Activated naive CD8-positive, alpha-beta T cell treated with anti-CD3 and anti-CD28 coated beads for 36 hours (primary cell): ENCODE measurements around the gene TSPAN32. TPM values are rescaled to one million over a fixed set of nuclear protein-coding genes. Genes with fewer than 3 reads are reported as not detected.
"Not testable (repeated sequence)": the region's sequence is repeated elsewhere in the genome, so short reads cannot be mapped to it uniquely, and the experiment has no call there.

Source experiments
- DNase-seq: peaks from one replicate; pipeline ENCODE4 v3.0.0; 2021
- H3K27ac Mint-ChIP-seq: one replicate; pipeline ENCODE4 v1.8.0; 2022; ENCODE audit warnings: mild to moderate bottlenecking, moderate library complexity, mixed read lengths
- H3K27me3 Mint-ChIP-seq: one replicate; pipeline ENCODE4 v1.8.0; 2022; ENCODE audit warnings: mild to moderate bottlenecking, mixed read lengths
- H3K36me3 Mint-ChIP-seq: one replicate; pipeline ENCODE4 v1.8.0; 2021; ENCODE audit warnings: mild to moderate bottlenecking, mixed read lengths
- H3K4me1 Mint-ChIP-seq: one replicate; pipeline ENCODE4 v1.8.0; 2021; ENCODE audit warnings: mixed read lengths
- H3K4me3 Mint-ChIP-seq: one replicate; pipeline ENCODE4 v1.8.0; 2022; ENCODE audit warnings: mild to moderate bottlenecking, moderate library complexity, mixed read lengths
- H3K9me3 Mint-ChIP-seq: one replicate; pipeline ENCODE4 v1.8.0; 2022; ENCODE audit warnings: mixed read lengths
- total RNA-seq, 2 experiments: library from RNA; stranded (reverse); gene quantifications; one replicate each; pipeline ENCODE4 v1.2.3, GENCODE V29; 2021

The TSPAN32 gene
- total RNA-seq, 2 experiments from 2014 or later, result 5.4 to 5.5 TPM

- Mint-ChIP-seq H3K36me3 (peaks cover 2% of the 10 kb centered on the region), H3K4me1 (peaks cover 9% of the 10 kb centered on the region), H3K27ac (no peak overlapping the region), H3K4me3 (no peak overlapping the region), H3K27me3 (peaks cover 5% of the 10 kb centered on the region), H3K9me3 (no peaks in the 10 kb centered on the region)
- DNase-seq, result no peak
Observed at GRCh38 chr11:2319791-2320472, 18.1 kb downstream of the TSPAN32 start.

- Mint-ChIP-seq H3K4me3 (no peak overlapping the region), H3K36me3 (peaks cover 2% of the 10 kb centered on the region), H3K4me1 (peaks cover 7% of the 10 kb centered on the region), H3K27ac (no peak overlapping the region), H3K27me3 (peaks cover 5% of the 10 kb centered on the region), H3K9me3 (no peaks in the 10 kb centered on the region)
- DNase-seq, result no peak
Observed at GRCh38 chr11:2320568-2321310, 18.9 kb downstream of the TSPAN32 start.

GRCh38 chr11:2321311-2321683 is 19.5 kb downstream of the TSPAN32 start:
- Mint-ChIP-seq H3K36me3 (peaks cover 2% of the 10 kb centered on the region), H3K27ac (no peak overlapping the region), H3K27me3 (peaks cover 5% of the 10 kb centered on the region), H3K4me1 (peaks cover 7% of the 10 kb centered on the region), H3K9me3 (no peaks in the 10 kb centered on the region), H3K4me3 (no peak overlapping the region)
- DNase-seq, result no peak

GRCh38 chr11:2325123-2325522 is 23.3 kb downstream of the TSPAN32 start:
- Mint-ChIP-seq H3K27ac (no peak overlapping the region), H3K27me3 (peaks cover 8% of the 10 kb centered on the region), H3K9me3 (no peaks in the 10 kb centered on the region), H3K4me3 (no peak overlapping the region), H3K36me3 (no peaks in the 10 kb centered on the region), H3K4me1 (peaks cover under 1% of the 10 kb centered on the region)
- DNase-seq, result no peak

GRCh38 chr11:2325719-2326118 is 23.9 kb downstream of the TSPAN32 start:
- Mint-ChIP-seq H3K4me3 (no peak overlapping the region), H3K4me1 (no peaks in the 10 kb centered on the region), H3K27ac (no peak overlapping the region), H3K9me3 (no peaks in the 10 kb centered on the region), H3K27me3 (peaks cover 10% of the 10 kb centered on the region), H3K36me3 (no peaks in the 10 kb centered on the region)
- DNase-seq, result no peak

GRCh38 chr11:2327032-2327431 is 25.2 kb downstream of the TSPAN32 start:
- H3K9me3 Mint-ChIP-seq, result no peaks in the 10 kb centered on the region
- no peak for DNase-seq
- peaks cover 17% of the 10 kb centered on the region for H3K27me3 Mint-ChIP-seq
- H3K36me3 Mint-ChIP-seq, result no peaks in the 10 kb centered on the region
- H3K27ac Mint-ChIP-seq, result no peak overlapping the region
- H3K4me3 Mint-ChIP-seq, result no peak overlapping the region
- no peaks in the 10 kb centered on the region for H3K4me1 Mint-ChIP-seq

- H3K4me3 Mint-ChIP-seq, result no peak overlapping the region
- H3K36me3 Mint-ChIP-seq, result no peaks in the 10 kb centered on the region
- H3K27ac Mint-ChIP-seq, result no peak overlapping the region
- no peaks in the 10 kb centered on the region for H3K9me3 Mint-ChIP-seq
- peaks cover 12% of the 10 kb centered on the region for H3K27me3 Mint-ChIP-seq
- no peak for DNase-seq
- H3K4me1 Mint-ChIP-seq, result no peaks in the 10 kb centered on the region
Observed at GRCh38 chr11:2328021-2328420, 26.2 kb downstream of the TSPAN32 start.

- H3K27me3 Mint-ChIP-seq, result peaks cover 12% of the 10 kb centered on the region
- H3K4me3 Mint-ChIP-seq, result no peak overlapping the region
- H3K4me1 Mint-ChIP-seq, result no peaks in the 10 kb centered on the region
Observed at GRCh38 chr11:2328656-2329354, 27.0 kb downstream of the TSPAN32 start.

GRCh38 chr11:2329551-2329950 is 27.7 kb downstream of the TSPAN32 start:
- no peak overlapping the region for H3K27ac Mint-ChIP-seq
- H3K36me3 Mint-ChIP-seq, result no peaks in the 10 kb centered on the region
- H3K27me3 Mint-ChIP-seq, result peaks cover 12% of the 10 kb centered on the region
- no peak overlapping the region for H3K4me3 Mint-ChIP-seq
- no peaks in the 10 kb centered on the region for H3K4me1 Mint-ChIP-seq
- no peaks in the 10 kb centered on the region for H3K9me3 Mint-ChIP-seq
- no peak for DNase-seq

More at GRCh38 chr11:2328656-2329354, 27.0 kb downstream of the TSPAN32 start:
- H3K27ac Mint-ChIP-seq, result no peak overlapping the region
- no peak for DNase-seq
- H3K9me3 Mint-ChIP-seq, result no peaks in the 10 kb centered on the region
- H3K36me3 Mint-ChIP-seq, result no peaks in the 10 kb centered on the region

GRCh38 chr11:2330696-2331095 is 28.9 kb downstream of the TSPAN32 start:
- Mint-ChIP-seq H3K9me3 (no peaks in the 10 kb centered on the region), H3K36me3 (no peaks in the 10 kb centered on the region), H3K27me3 (peaks cover 18% of the 10 kb centered on the region), H3K4me3 (no peak overlapping the region), H3K4me1 (no peaks in the 10 kb centered on the region), H3K27ac (no peak overlapping the region)
- DNase-seq, result no peak

- Mint-ChIP-seq H3K27ac (no peak overlapping the region), H3K4me3 (no peak overlapping the region), H3K36me3 (no peaks in the 10 kb centered on the region), H3K27me3 (peaks cover 18% of the 10 kb centered on the region), H3K9me3 (no peaks in the 10 kb centered on the region), H3K4me1 (no peaks in the 10 kb centered on the region)
- no peak for DNase-seq
Observed at GRCh38 chr11:2331404-2331803, 29.6 kb downstream of the TSPAN32 start.

GRCh38 chr11:2332569-2332968 is 30.8 kb downstream of the TSPAN32 start:
- H3K4me1 Mint-ChIP-seq, H3K4me3 Mint-ChIP-seq, DNase-seq, H3K27ac Mint-ChIP-seq, H3K9me3 Mint-ChIP-seq, H3K36me3 Mint-ChIP-seq: not testable (repeated sequence)
- H3K27me3 Mint-ChIP-seq, result peaks cover 26% of the 10 kb centered on the region

GRCh38 chr11:2333486-2334205 is 31.8 kb downstream of the TSPAN32 start:
- H3K9me3 Mint-ChIP-seq, result not testable (repeated sequence)
- H3K27me3 Mint-ChIP-seq, result peaks cover 34% of the 10 kb centered on the region

GRCh38 chr11:2335286-2335685 is 33.5 kb downstream of the TSPAN32 start:
- not testable (repeated sequence) for H3K36me3 Mint-ChIP-seq, DNase-seq, H3K9me3 Mint-ChIP-seq, H3K4me3 Mint-ChIP-seq, H3K27ac Mint-ChIP-seq, H3K4me1 Mint-ChIP-seq
- peaks cover 35% of the 10 kb centered on the region for H3K27me3 Mint-ChIP-seq

More at GRCh38 chr11:2333486-2334205, 31.8 kb downstream of the TSPAN32 start:
- H3K4me3 Mint-ChIP-seq, DNase-seq, H3K4me1 Mint-ChIP-seq, H3K36me3 Mint-ChIP-seq, H3K27ac Mint-ChIP-seq: not testable (repeated sequence)

- DNase-seq, H3K9me3 Mint-ChIP-seq, H3K27ac Mint-ChIP-seq, H3K36me3 Mint-ChIP-seq, H3K4me1 Mint-ChIP-seq, H3K4me3 Mint-ChIP-seq: not testable (repeated sequence)
- peaks cover 26% of the 10 kb centered on the region for H3K27me3 Mint-ChIP-seq
Observed at GRCh38 chr11:2338760-2339159, 36.9 kb downstream of the TSPAN32 start.
